ENCODE measurements around the gene ATP13A3.

Gene ATP13A3

DNA sequence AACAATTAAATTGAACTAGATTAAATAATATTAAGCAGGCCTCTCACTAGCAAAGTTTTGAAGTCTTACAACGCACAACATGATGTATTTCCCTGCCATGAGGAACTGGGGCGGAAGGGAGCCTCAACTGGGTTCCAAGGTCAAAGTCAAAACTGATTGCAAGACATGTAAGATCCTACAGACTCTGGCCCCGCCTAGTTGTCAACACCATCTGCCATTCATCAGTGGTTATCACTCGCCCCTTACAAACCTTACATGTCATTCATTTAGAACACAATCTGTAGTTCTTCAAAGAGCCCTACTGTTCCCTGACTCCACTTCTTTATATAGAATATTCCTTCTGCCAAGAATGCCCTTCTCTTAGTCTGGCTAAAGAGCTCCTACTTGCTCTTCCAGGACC is 10.0 kb downstream of the ATP13A3 start:
- DNase-seq: no peak
- no CpG with 5 or more reads among the region's 4 CpGs for WGBS (ENCODE audit: extremely low coverage, insufficient coverage, low lambda C conversion rate)

DNA sequence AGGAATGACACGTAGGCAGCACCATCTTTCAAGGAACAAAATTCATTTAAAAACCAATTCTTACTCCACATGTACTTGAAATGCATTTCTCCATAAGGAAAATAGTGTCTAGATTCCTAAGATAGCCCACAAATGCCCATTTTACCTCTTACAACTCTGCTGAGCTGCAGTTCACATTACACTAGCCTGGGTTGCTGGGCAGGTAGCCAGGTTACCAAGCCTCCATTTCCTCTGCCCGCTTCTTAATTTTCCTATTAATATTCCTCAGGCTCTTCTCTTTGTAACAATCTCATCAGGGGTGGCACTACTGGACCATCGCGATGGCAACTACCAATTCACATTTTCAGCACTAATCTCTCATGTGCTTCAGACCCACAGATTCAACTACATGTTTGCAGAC is 10.8 kb downstream of the ATP13A3 start:
- no peak overlapping the region for H3K9ac ChIP-seq (ENCODE audit: low read length)
- no peak overlapping the region for H3K4ac ChIP-seq (ENCODE audit: low read depth, low read length)
- no peak overlapping the region for H3K4me3 ChIP-seq (ENCODE audit: low read length)
- no peak overlapping the region for H3K18ac ChIP-seq (ENCODE audit: low read length)
- no peak overlapping the region for H3K4me2 ChIP-seq (ENCODE audit: low read length)
- H3K79me1 ChIP-seq (ENCODE audit: low read length): peaks cover 23% of the 10 kb centered on the region
- WGBS (ENCODE audit: extremely low coverage, insufficient coverage, low lambda C conversion rate): no CpG with 5 or more reads among the region's 4 CpGs
- H2BK5ac ChIP-seq (ENCODE audit: low read length): no peak overlapping the region
- H3K27ac ChIP-seq (ENCODE audit: low read depth, low read length): no peak overlapping the region
- no peak overlapping the region for H4K8ac ChIP-seq (ENCODE audit: low read depth, low read length)
- no peak overlapping the region for H4K5ac ChIP-seq (ENCODE audit: low read length)
- H3K79me2 ChIP-seq (ENCODE audit: control insufficient read depth, insufficient read depth, low read length): peaks cover 50% of the 10 kb centered on the region
- peak overlapping the region; percentile 11 for H3K56ac ChIP-seq (ENCODE audit: low read length)
- H2BK120ac ChIP-seq (ENCODE audit: low read depth, low read length): no peak overlapping the region
- H3K36me3 ChIP-seq (ENCODE audit: control insufficient read depth, insufficient read depth, low read length): no peaks in the 10 kb centered on the region
- DNase-seq: no peak
- H3K27me3 ChIP-seq (ENCODE audit: insufficient read depth, low read length, poor library complexity): no peaks in the 10 kb centered on the region
- peaks cover 11% of the 10 kb centered on the region for H3K4me1 ChIP-seq (ENCODE audit: control insufficient read depth, low read depth, low read length)
- no peak overlapping the region for H2AK5ac ChIP-seq (ENCODE audit: low read length)
- no peak overlapping the region for H2BK15ac ChIP-seq (replicated peaks; ENCODE audit: low read depth)
- no peak overlapping the region for H3K23ac ChIP-seq (ENCODE audit: low read length)

More for the DNA sequence above, 10.0 kb downstream of the ATP13A3 start:
- H3K4ac ChIP-seq (ENCODE audit: low read depth, low read length): no peak overlapping the region
- H3K4me1 ChIP-seq (ENCODE audit: control insufficient read depth, low read depth, low read length): peaks cover 13% of the 10 kb centered on the region
- no peaks in the 10 kb centered on the region for H3K27me3 ChIP-seq (ENCODE audit: insufficient read depth, low read length, poor library complexity)
- H3K56ac ChIP-seq (ENCODE audit: low read length): no peak overlapping the region
- H4K8ac ChIP-seq (ENCODE audit: low read depth, low read length): no peak overlapping the region
- peaks cover 22% of the 10 kb centered on the region for H3K79me1 ChIP-seq (ENCODE audit: low read length)
- H3K23ac ChIP-seq (ENCODE audit: low read length): no peak overlapping the region
- H3K4me2 ChIP-seq (ENCODE audit: low read length): no peak overlapping the region
- H3K36me3 ChIP-seq (ENCODE audit: control insufficient read depth, insufficient read depth, low read length): no peaks in the 10 kb centered on the region
- no peak overlapping the region for H3K18ac ChIP-seq (ENCODE audit: low read length)
- no peak overlapping the region for H3K9ac ChIP-seq (ENCODE audit: low read length)
- no peak overlapping the region for H4K5ac ChIP-seq (ENCODE audit: low read length)
- no peak overlapping the region for H2AK5ac ChIP-seq (ENCODE audit: low read length)
- no peak overlapping the region for H2BK15ac ChIP-seq (replicated peaks; ENCODE audit: low read depth)
- peaks cover 51% of the 10 kb centered on the region for H3K79me2 ChIP-seq (ENCODE audit: control insufficient read depth, insufficient read depth, low read length)
- H3K4me3 ChIP-seq (ENCODE audit: low read length): no peak overlapping the region
- no peak overlapping the region for H2BK5ac ChIP-seq (ENCODE audit: low read length)
- H2BK120ac ChIP-seq (ENCODE audit: low read depth, low read length): no peak overlapping the region
- no peak overlapping the region for H3K27ac ChIP-seq (ENCODE audit: low read depth, low read length)

DNA sequence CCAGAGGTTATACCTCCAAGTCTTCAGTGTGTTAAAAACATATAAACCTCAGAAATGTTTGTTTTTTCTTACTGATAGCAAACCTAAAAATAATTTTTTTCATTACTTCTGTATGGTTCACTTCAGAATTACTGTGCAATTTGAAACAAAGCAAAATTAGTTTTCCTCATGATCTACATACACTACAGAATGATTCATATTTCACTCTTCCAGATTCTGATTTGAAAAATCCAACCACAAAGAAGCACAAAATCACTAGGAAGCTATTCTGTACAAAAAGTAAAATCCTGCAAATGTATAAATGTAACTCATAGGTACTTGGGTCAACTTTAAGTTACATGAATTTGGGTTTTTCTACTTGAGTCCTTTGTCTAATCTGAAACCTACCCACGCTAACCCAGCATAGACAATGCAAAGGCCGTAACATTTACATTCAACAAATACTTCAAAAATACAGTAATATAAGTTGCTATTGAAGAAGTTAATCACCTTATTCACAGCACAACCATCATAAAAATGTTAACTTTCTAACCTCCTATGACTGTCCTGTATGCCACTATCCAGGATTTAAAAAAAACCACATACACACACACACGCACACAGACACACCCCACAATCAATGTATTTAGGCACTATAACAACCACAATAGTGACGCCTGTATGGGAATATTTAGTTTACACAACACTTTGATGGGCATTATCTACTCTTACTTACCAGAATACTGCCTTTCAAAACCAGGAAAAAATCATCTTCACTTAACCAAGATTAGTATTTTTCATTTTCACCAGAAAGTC is 11.5 kb downstream of the ATP13A3 start:
- H3K27ac ChIP-seq (ENCODE audit: low read depth, low read length): no peak overlapping the region
- H4K8ac ChIP-seq (ENCODE audit: low read depth, low read length): no peak overlapping the region
- WGBS (ENCODE audit: extremely low coverage, insufficient coverage, low lambda C conversion rate): no CpG with 5 or more reads among the region's 4 CpGs

DNA sequence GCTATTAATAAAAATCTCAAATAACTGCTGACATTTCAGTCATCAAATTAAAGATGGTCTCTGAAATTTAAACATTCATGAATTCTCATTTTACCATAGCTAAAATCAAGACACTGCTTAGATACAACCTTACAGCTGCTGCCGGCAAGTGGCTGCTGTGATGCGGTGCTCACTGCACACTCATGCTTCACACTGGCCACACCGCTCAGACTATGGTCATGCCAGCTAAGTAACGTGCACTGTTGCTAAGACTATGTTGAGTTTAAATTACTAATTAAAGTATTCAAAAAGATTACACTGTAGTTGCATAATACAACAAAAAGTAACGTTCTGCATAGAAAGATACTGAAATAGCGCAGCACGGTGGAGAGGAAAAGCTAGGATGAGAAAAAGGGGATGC is 12.1 kb downstream of the ATP13A3 start:
- Histone ChIP-seq H3K27ac (ENCODE audit: low read depth, low read length) (no peak overlapping the region), H3K4me2 (ENCODE audit: low read length) (no peak overlapping the region), H2BK120ac (ENCODE audit: low read depth, low read length) (no peak overlapping the region), H3K4me3 (ENCODE audit: low read length) (no peak overlapping the region), H2AK5ac (ENCODE audit: low read length) (no peak overlapping the region), H3K56ac (ENCODE audit: low read length) (no peak overlapping the region), H3K27me3 (ENCODE audit: insufficient read depth, low read length, poor library complexity) (no peaks in the 10 kb centered on the region), H3K4me1 (ENCODE audit: control insufficient read depth, low read depth, low read length) (peaks cover 11% of the 10 kb centered on the region), H4K5ac (ENCODE audit: low read length) (no peak overlapping the region), H3K23ac (ENCODE audit: low read length) (no peak overlapping the region), H2BK5ac (ENCODE audit: low read length) (no peak overlapping the region), H3K9ac (ENCODE audit: low read length) (no peak overlapping the region), H2BK15ac (replicated peaks; ENCODE audit: low read depth) (no peak overlapping the region), H3K36me3 (ENCODE audit: control insufficient read depth, insufficient read depth, low read length) (no peaks in the 10 kb centered on the region), H3K79me1 (ENCODE audit: low read length) (peaks cover 23% of the 10 kb centered on the region), H3K79me2 (ENCODE audit: control insufficient read depth, insufficient read depth, low read length) (peaks cover 44% of the 10 kb centered on the region), H3K18ac (ENCODE audit: low read length) (no peak overlapping the region), H3K4ac (ENCODE audit: low read depth, low read length) (no peak overlapping the region), H4K8ac (ENCODE audit: low read depth, low read length) (no peak overlapping the region)
- 100% methylated on average over 2 of the region's 7 CpGs for WGBS (ENCODE audit: extremely low coverage, insufficient coverage, low lambda C conversion rate)
- DNase-seq: no peak

More for the DNA sequence above, 11.5 kb downstream of the ATP13A3 start:
- H4K5ac ChIP-seq (ENCODE audit: low read length): no peak overlapping the region
- no peak overlapping the region for H3K4me3 ChIP-seq (ENCODE audit: low read length)
- H3K18ac ChIP-seq (ENCODE audit: low read length): no peak overlapping the region
- no peak overlapping the region for H2BK15ac ChIP-seq (replicated peaks; ENCODE audit: low read depth)
- no peak overlapping the region for H2BK5ac ChIP-seq (ENCODE audit: low read length)
- H2AK5ac ChIP-seq (ENCODE audit: low read length): no peak overlapping the region
- no peak for DNase-seq
- H3K79me2 ChIP-seq (ENCODE audit: control insufficient read depth, insufficient read depth, low read length): peaks cover 46% of the 10 kb centered on the region
- H3K36me3 ChIP-seq (ENCODE audit: control insufficient read depth, insufficient read depth, low read length): no peaks in the 10 kb centered on the region
- H3K4me2 ChIP-seq (ENCODE audit: low read length): no peak overlapping the region
- H3K4me1 ChIP-seq (ENCODE audit: control insufficient read depth, low read depth, low read length): peaks cover 11% of the 10 kb centered on the region
- H3K79me1 ChIP-seq (ENCODE audit: low read length): peaks cover 23% of the 10 kb centered on the region
- no peaks in the 10 kb centered on the region for H3K27me3 ChIP-seq (ENCODE audit: insufficient read depth, low read length, poor library complexity)
- no peak overlapping the region for H2BK120ac ChIP-seq (ENCODE audit: low read depth, low read length)
- H3K23ac ChIP-seq (ENCODE audit: low read length): no peak overlapping the region
- no peak overlapping the region for H3K4ac ChIP-seq (ENCODE audit: low read depth, low read length)
- no peak overlapping the region for H3K56ac ChIP-seq (ENCODE audit: low read length)
- no peak overlapping the region for H3K9ac ChIP-seq (ENCODE audit: low read length)

DNA sequence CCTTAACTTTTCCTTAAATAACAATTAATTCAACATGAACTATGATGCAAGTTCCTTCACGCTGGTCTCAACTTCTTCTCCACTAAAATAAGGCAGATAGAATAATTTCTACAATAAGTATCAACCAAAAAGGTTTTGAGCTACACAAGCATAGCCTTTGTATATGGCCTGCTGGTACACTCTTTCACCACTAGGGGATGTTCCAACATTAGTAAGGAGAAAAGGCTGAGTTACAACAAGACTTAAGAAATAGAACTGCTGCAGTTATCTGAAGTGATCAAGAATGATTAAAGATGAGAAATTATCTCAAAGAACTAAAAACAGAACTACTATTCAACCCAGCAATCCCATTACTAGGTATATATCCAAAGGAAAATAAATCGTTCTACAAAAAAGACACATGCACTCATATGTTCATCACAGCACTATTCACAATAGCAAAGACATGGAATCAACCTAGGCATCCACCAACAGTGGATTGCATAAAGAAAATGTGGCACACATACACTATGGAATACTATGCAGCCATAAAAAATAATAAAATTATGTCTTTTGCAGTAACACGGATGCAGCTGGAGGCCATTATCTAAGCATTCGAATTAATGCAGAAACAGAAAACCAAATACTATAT is 14.4 kb downstream of the ATP13A3 start:
- no peak overlapping the region for H3K4me3 ChIP-seq (ENCODE audit: low read length)
- H2BK15ac ChIP-seq (replicated peaks; ENCODE audit: low read depth): no peak overlapping the region
- H3K4me1 ChIP-seq (ENCODE audit: control insufficient read depth, low read depth, low read length): peaks cover 11% of the 10 kb centered on the region
- no peak overlapping the region for H4K8ac ChIP-seq (ENCODE audit: low read depth, low read length)
- no peaks in the 10 kb centered on the region for H3K27me3 ChIP-seq (ENCODE audit: insufficient read depth, low read length, poor library complexity)
- no peak overlapping the region for H3K56ac ChIP-seq (ENCODE audit: low read length)
- no peak overlapping the region for H2AK5ac ChIP-seq (ENCODE audit: low read length)
- H3K18ac ChIP-seq (ENCODE audit: low read length): no peak overlapping the region
- no peak overlapping the region for H3K27ac ChIP-seq (ENCODE audit: low read depth, low read length)
- H3K79me1 ChIP-seq (ENCODE audit: low read length): peaks cover 20% of the 10 kb centered on the region
- DNase-seq: peak; percentile 82
- no peak overlapping the region for H3K9ac ChIP-seq (ENCODE audit: low read length)
- no peak overlapping the region for H3K4me2 ChIP-seq (ENCODE audit: low read length)
- no peak overlapping the region for H4K5ac ChIP-seq (ENCODE audit: low read length)
- H2BK5ac ChIP-seq (ENCODE audit: low read length): no peak overlapping the region
- peaks cover 39% of the 10 kb centered on the region for H3K79me2 ChIP-seq (ENCODE audit: control insufficient read depth, insufficient read depth, low read length)
- WGBS (ENCODE audit: extremely low coverage, insufficient coverage, low lambda C conversion rate): no CpG with 5 or more reads among the region's 4 CpGs
- no peak overlapping the region for H2BK120ac ChIP-seq (ENCODE audit: low read depth, low read length)
- H3K36me3 ChIP-seq (ENCODE audit: control insufficient read depth, insufficient read depth, low read length): no peaks in the 10 kb centered on the region
- no peak overlapping the region for H3K4ac ChIP-seq (ENCODE audit: low read depth, low read length)
- no peak overlapping the region for H3K23ac ChIP-seq (ENCODE audit: low read length)

All from mesendoderm (in vitro differentiated cells).